ENCODE measurements around the gene ARHGEF28.

The ARHGEF28 gene

DNA sequence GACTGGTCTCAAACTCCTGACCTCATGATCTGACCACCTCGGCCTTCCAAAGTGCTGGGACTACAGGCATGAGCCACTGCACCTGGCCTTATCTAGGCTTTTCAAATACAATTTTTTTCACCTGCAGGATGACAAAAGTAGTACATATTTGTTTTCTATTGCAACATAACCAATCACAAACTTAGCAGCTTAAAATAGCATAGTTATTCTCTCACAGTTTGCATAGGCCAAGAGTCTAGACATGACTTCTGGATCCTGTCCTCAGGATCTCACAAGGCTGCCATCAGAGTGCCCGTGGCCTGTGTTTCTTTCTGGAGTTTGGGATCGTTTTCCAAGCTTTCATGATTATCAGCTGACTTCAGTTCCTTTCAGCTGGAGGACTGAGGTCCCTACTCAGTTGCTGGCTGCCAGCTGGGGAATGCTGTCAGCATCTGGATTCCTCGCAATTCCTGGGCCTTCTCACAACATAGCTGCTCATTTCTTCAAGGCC lies 348.9 kb downstream of the ARHGEF28 start:
- no peak for FAIRE-seq

DNA sequence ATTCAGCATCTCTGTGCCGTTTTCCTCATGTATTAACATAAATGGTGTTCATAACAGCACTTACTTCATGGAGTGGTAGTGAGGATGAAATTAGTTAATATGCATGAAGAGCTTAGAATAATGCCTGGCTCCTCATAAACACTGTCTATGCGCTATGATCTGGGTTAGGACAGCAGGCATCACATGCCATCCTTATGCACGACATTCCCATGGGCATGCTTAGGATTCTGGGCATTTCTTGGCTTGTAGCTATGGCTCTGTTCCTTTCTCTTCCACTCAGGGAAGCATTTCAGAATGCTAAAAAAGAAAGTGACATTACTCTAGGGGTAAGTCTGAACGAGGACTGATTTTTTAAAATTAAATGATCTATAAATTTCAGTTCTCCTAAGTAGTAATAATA lies 349.8 kb downstream of the ARHGEF28 start:
- no peak for FAIRE-seq

DNA sequence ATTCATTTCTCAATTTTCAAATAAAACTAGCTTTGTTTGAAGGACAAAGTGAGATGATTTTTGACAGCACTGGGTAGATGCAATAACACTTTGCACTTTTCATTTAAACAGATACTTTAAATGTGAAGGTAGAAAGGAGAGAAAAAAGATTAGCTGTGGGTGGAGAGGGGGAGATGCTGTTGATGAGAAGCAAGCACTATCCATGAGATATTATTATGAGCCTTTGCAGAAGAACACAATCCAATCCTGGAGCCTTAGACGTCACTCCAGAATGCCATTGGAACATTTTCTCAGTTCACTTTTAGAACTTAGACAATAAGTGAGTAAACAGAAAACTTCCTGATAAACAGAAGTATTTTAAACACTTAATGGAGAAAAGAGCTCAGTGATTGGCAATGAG lies 351.1 kb downstream of the ARHGEF28 start:
- no peak for FAIRE-seq

DNA sequence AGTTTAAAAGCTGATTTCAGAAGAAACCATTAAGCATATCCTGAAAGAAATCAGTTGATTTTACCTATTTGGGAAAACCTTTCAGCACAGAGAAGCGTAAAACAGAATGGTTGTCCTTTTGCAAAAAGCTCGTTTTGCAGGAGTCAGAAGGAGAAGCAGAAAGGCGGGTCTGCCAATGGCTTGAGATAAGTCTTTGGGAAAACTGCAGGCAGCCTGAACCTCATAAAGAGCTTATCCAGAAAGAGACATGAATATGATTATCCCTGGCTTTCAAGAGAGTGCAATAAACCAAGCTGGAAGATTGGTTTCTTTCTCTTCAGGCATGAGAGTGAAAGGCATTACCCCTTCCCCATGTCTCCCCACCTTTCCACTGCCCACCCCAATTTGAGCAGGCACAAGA lies 353.3 kb downstream of the ARHGEF28 start:
- FAIRE-seq = no peak

DNA sequence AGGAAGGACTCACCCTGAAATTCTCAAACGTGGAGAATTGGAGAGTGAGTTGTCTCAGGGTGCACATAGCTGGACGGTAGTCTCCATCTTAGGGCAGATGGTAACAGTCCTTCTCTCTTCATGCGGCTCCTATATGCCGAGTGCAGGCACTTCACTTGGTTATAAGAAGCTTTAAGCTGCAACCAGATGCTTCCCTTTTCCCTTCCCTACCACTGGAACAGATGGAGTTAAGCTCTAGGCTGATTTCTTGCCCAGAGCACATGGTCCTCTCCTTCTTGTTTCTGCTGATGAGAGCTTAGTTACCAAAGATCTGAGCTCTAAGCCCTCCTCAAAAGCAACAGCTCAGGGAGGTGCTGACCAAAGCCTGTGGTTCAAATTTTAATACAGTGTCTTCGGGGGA lies 355.7 kb downstream of the ARHGEF28 start:
- FAIRE-seq = no peak

DNA sequence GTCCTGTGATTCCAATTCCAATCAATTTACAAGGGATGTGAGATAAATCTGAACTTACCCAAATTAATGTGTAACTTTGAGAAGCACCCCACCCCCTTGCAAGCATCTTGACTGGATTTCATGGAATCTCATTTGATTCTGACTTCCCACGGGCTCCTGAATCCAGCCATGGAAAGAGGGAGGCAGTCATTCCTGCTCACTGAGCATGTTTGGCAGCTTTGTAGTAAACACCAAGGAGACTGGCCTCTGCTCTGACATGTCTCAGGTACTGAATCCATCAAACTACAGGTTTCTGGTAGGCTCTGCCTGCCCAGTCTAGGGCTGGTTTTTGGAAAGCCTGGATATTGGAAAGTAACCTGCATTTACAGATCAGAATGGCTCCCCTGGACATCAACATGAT lies 357.6 kb downstream of the ARHGEF28 start:
- no peak for FAIRE-seq

DNA sequence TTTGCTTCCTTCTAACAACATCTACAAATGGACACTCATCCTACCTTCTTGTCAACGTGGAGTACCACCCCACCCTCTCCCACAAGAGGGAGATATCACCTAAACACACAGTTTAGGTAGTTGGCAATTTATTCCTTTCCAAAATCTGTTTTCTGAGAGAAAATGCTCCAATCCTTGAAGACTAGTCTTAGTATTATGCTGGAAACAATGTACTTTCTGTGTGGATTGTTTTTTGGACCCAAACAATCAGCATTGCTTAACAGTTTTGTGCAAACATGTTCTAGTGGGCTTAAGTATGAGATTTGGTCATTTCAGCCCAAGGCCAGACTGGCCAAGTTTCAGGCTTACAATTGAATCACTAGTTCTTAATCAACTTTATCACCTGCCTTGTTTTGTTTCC lies 359.1 kb downstream of the ARHGEF28 start:
- no peak for FAIRE-seq

DNA sequence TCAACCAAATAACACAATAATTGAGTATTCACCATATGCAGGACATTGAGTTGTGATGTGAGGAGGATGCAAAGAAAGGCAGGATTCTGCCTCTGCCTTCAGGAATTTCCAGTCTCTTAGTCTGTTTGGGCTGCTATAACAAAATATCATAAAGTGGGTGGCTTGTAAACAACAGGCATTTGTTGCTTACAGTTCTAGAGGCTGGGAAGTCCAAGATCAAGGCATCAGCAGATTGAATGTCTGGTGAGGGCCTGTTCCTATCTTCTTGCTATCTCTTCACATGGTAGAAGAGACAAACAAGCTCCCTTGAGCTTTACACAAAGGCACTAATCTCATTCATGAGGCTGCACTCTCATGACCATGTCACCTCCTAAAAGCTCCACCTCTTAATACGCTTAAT lies 360.7 kb downstream of the ARHGEF28 start:
- FAIRE-seq = no peak

DNA sequence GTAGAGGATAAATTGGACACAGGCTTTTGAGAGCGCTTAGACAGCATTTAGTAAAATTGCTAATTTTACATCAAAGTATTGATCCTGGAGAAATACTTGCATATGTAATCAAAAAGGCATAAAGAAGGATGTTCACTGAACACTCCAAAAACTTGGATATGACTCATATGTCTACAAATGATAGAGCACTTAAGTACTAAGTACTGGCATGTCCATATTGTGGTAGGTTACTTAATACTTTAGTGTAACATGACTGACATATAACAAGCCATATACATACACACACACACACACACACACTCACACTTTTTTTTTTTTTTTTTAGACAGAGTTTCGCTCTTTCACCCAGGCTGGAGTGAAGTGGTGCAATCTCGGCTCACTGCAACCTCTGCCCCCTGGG lies 361.9 kb downstream of the ARHGEF28 start:
- no peak for FAIRE-seq

DNA sequence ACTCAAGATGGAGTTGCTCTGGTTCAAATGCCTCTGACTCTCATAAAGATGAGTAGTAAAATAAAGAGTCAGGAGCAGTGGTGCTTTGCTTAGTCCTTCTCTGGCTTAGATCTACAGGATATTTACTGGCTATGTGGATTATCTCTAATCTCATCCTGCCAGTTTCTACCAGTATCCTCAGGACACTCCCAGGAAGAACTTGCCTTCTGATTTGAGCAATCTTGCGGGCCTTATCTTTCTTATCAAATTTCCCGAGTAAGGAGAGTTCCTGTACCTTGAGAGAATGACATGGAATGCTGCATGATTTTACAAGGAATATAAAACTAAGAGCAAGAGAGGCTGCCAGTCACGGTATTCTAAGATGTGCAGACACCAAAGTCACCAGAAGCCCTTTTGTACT lies 364.0 kb downstream of the ARHGEF28 start:
- FAIRE-seq = no peak

Data from A204.1 (cell line).